Effector memory CD4-positive, alpha-beta T cell (primary cell): Measurements from ENCODE around the gene CRKL.

Source experiments
- DNase-seq, 3 donors: peaks; one replicate each; pipeline ENCODE4 v3.0.0-alpha.2; 2020
- H3K27ac ChIP-seq: 2 replicates; pipeline ENCODE4 v1.7.0; 2013; ENCODE audit warnings: mild to moderate bottlenecking, low read length, moderate library complexity; ENCODE audit not compliant: insufficient read depth, poor library complexity, severe bottlenecking
- H3K27me3 ChIP-seq: replicated peaks from 2 replicates; pipeline ENCODE4 v1.7.0; 2013; ENCODE audit warnings: mild to moderate bottlenecking, low read length; ENCODE audit not compliant: insufficient read depth, control insufficient read depth, poor library complexity, severe bottlenecking
- H3K36me3 ChIP-seq: 2 replicates; pipeline ENCODE4 v1.7.0; 2013; ENCODE audit warnings: mild to moderate bottlenecking, low read length, moderate library complexity; ENCODE audit not compliant: control insufficient read depth, insufficient read depth
- H3K4me1 ChIP-seq: 2 replicates; pipeline ENCODE4 v1.7.0; 2013; ENCODE audit warnings: low read length, mild to moderate bottlenecking; ENCODE audit not compliant: control insufficient read depth, insufficient read depth, poor library complexity, severe bottlenecking
- H3K4me3 ChIP-seq: 2 replicates; pipeline ENCODE4 v1.7.0; 2013; ENCODE audit warnings: low read length, low read depth, mild to moderate bottlenecking; ENCODE audit not compliant: insufficient read depth, poor library complexity, severe bottlenecking
- H3K9me3 ChIP-seq: 2 replicates; pipeline ENCODE4 v1.7.0; 2013; ENCODE audit warnings: mild to moderate bottlenecking, low read length, moderate library complexity; ENCODE audit not compliant: control insufficient read depth

Gene CRKL

GRCh38 chr22:20951932-20952380 lies 34.7 kb downstream of the CRKL start:
- DNase-seq = no peak
- Histone ChIP-seq H3K27ac (no peak overlapping the region), H3K4me3 (no peak overlapping the region), H3K36me3 (peaks cover 28% of the 10 kb centered on the region), H3K27me3 (peaks cover 4% of the 10 kb centered on the region), H3K4me1 (peaks cover 4% of the 10 kb centered on the region), H3K9me3 (no peaks in the 10 kb centered on the region)

GRCh38 chr22:20952544-20953341 lies 35.5 kb downstream of the CRKL start:
- peaks cover 28% of the 10 kb centered on the region for H3K36me3 ChIP-seq
- peaks cover 10% of the 10 kb centered on the region for H3K27me3 ChIP-seq
- no peaks in the 10 kb centered on the region for H3K9me3 ChIP-seq
- no peak overlapping the region for H3K4me3 ChIP-seq
- DNase-seq = no peak
- peaks cover 12% of the 10 kb centered on the region for H3K4me1 ChIP-seq
- H3K27ac ChIP-seq = no peak overlapping the region

DNA sequence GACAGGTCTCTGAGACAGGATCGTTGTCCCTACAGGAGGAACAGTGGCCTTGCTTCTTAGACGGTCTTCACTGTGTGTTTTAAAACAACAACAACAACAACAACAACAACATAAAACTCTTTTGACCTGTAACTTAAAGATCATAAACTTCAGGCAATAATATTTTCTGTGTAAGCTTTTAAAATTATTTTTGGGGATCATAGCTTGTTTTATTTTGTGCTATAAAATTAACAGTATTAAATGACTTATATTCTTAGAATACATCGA lies 36.1 kb downstream of the CRKL start:
- H3K27me3 ChIP-seq = peaks cover 10% of the 10 kb centered on the region
- H3K4me1 ChIP-seq = peaks cover 15% of the 10 kb centered on the region
- no peak overlapping the region for H3K27ac ChIP-seq
- no peak for DNase-seq
- no peaks in the 10 kb centered on the region for H3K9me3 ChIP-seq
- H3K36me3 ChIP-seq = peaks cover 28% of the 10 kb centered on the region
- H3K4me3 ChIP-seq = no peak overlapping the region

DNA sequence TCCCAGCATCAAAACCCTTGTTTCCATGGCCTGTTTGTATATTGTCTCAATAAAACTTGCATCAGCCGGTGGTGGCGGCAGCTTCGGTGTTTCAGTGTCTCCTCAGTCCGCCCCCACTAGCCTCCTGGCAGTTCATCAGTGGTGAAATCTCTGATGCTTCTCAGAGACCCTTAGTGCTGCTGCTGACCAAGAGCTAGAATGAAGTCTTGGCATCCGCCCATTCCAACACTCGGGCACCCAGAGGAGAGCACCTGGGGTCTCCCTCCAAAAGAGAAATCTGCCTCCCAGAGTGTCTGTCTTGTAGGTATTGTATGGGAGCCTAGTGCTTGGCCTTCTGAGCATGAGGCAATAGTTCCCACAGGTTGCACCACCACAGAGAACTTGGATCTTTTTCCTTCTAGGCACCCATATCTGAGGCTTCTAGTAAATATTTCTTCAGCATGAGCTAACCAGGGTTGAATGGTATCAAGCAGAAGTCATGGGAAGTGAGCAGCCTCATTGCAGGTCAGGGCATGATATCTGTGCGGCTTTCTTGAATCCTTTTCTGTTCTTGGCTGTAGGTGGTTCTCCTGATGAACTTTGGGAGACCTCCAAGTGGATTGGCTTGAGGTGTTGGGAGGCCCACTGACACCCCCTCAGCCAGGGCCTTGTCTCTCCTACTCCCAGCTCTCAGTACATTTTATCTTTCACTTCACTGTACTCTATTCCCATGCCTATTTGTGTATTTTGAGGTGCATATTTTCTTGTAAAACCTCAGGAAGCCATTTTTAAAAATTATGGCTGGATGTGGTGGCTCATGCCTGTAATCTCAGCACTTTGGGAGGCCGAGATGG lies 36.7 kb downstream of the CRKL start:
- H3K9me3 ChIP-seq = no peaks in the 10 kb centered on the region
- no peak overlapping the region for H3K4me3 ChIP-seq
- no peak for DNase-seq
- peaks cover 10% of the 10 kb centered on the region for H3K27me3 ChIP-seq
- no peak overlapping the region for H3K27ac ChIP-seq
- H3K4me1 ChIP-seq = peaks cover 15% of the 10 kb centered on the region
- peaks cover 28% of the 10 kb centered on the region for H3K36me3 ChIP-seq

DNA sequence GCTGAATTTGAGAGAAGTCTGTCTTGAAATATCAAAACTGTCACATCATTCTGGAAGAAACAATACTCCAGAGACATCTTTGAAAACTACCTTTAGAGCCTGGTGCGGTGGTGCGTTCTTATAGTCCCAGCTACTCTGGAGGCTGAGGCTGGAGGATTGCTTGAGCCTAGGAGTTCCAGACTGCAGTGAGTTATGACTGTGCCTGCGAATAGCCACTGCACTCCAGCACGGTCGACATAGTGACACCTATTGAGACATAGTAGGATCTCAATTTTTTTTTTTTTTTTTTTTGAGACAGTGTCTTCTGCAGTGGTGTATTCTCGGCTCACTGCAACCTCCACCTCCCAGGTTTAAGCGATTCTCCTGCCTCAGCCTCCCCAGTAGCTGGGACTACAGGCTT lies 38.3 kb downstream of the CRKL start:
- H3K27ac ChIP-seq = no peak overlapping the region
- no peak overlapping the region for H3K4me3 ChIP-seq
- no peak for DNase-seq
- peaks cover 10% of the 10 kb centered on the region for H3K27me3 ChIP-seq
- no peaks in the 10 kb centered on the region for H3K9me3 ChIP-seq
- H3K36me3 ChIP-seq = peaks cover 18% of the 10 kb centered on the region
- peaks cover 15% of the 10 kb centered on the region for H3K4me1 ChIP-seq

GRCh38 chr22:20956258-20957101 lies 39.3 kb downstream of the CRKL start:
- DNase-seq = no peak
- peak overlapping the region; percentile 43 for H3K4me3 ChIP-seq
- no peaks in the 10 kb centered on the region for H3K9me3 ChIP-seq
- H3K36me3 ChIP-seq = peaks cover 9% of the 10 kb centered on the region
- no peak overlapping the region for H3K27ac ChIP-seq
- peaks cover 15% of the 10 kb centered on the region for H3K4me1 ChIP-seq
- peaks cover 10% of the 10 kb centered on the region for H3K27me3 ChIP-seq

- H3K27me3 ChIP-seq = peaks cover 10% of the 10 kb centered on the region
- H3K27ac ChIP-seq = no peak overlapping the region
These were observed 40.0 kb downstream of the CRKL start for GRCh38 chr22:20957102-20957682.

GRCh38 chr22:20957683-20958431 lies 40.6 kb downstream of the CRKL start:
- Histone ChIP-seq H3K9me3 (no peaks in the 10 kb centered on the region), H3K4me3 (peak overlapping the region; percentile 43), H3K36me3 (peaks cover under 1% of the 10 kb centered on the region), H3K4me1 (peaks cover 15% of the 10 kb centered on the region), H3K27me3 (peaks cover 10% of the 10 kb centered on the region), H3K27ac (no peak overlapping the region)
- no peak for DNase-seq

More at GRCh38 chr22:20957102-20957682, 40.0 kb downstream of the CRKL start:
- Histone ChIP-seq H3K36me3 (peaks cover 6% of the 10 kb centered on the region), H3K9me3 (no peaks in the 10 kb centered on the region), H3K4me1 (peaks cover 15% of the 10 kb centered on the region), H3K4me3 (peak overlapping the region; percentile 43)
- no peak for DNase-seq
